Measurements from ENCODE around the gene INSIG1.

GRCh38 chr7:155324918-155325235 lies 27.2 kb downstream of the INSIG1 start:
- no peak for TF ChIP-seq CTCF (IDR thresholded peaks at IDR 0.05)
- TF ChIP-seq POLR2A (IDR thresholded peaks at IDR 0.05): no peak

Data from adrenal gland (tissue), 5 donors.